HepG2 (cell line): ENCODE data around the gene MEF2B. TPM values are rescaled to one million over a fixed set of nuclear protein-coding genes. Genes with fewer than 3 reads are reported as not detected.

ENCODE experiments used
- AKAP8 ChIP-seq: sonication (generic); formaldehyde crosslinking; IDR thresholded peaks from 2 replicates; pipeline ENCODE4 v1.5.1; 2020; ENCODE audit warnings: mild to moderate bottlenecking, missing genetic modification reagents
- ATF7 ChIP-seq, 2 experiments: fragments of 450-650 bp in 1 of 2; sonication (generic) in 1 of 2; formaldehyde crosslinking in 1 of 2; IDR thresholded peaks; 2 replicates each; pipeline versions ENCODE4 v1.4.0 to v1.6.1; 2016 to 2020; ENCODE audit warnings: antibody characterized with exemption in 1 of 2, mild to moderate bottlenecking in 1 of 2, missing genetic modification reagents in 1 of 2
- ELF4 ChIP-seq: sonication (generic); formaldehyde crosslinking; IDR thresholded peaks from 2 replicates; pipeline ENCODE4 v1.5.0; 2020; ENCODE audit warnings: missing genetic modification reagents, mild to moderate bottlenecking, moderate library complexity, borderline replicate concordance
- GATAD2A ChIP-seq: IDR thresholded peaks from 2 replicates; pipeline ENCODE4 v1.6.1; 2016
- HDAC2 ChIP-seq: sonication (generic); formaldehyde crosslinking; IDR thresholded peaks from 2 replicates; pipeline ENCODE4 v1.4.0; 2020; ENCODE audit warnings: missing genetic modification reagents
- HIC2 ChIP-seq: sonication (generic); formaldehyde crosslinking; IDR thresholded peaks from 2 replicates; pipeline ENCODE4 v1.9.0; 2022; ENCODE audit warnings: low read depth, missing genetic modification reagents
- MTF2 ChIP-seq: sonication (generic); formaldehyde crosslinking; IDR thresholded peaks from 2 replicates; pipeline ENCODE4 v1.5.0; 2020; ENCODE audit warnings: missing genetic modification reagents, borderline replicate concordance
- REPIN1 ChIP-seq: sonication (generic); formaldehyde crosslinking; IDR thresholded peaks from 2 replicates; pipeline ENCODE4 v1.8.0; 2022; ENCODE audit warnings: missing genetic modification reagents, low read depth, mild to moderate bottlenecking, borderline replicate concordance
- SALL1 ChIP-seq: sonication (generic); formaldehyde crosslinking; IDR thresholded peaks from 2 replicates; pipeline ENCODE4 v1.8.0; 2022; ENCODE audit warnings: mild to moderate bottlenecking, missing genetic modification reagents
- SIN3B ChIP-seq: fragments of 150-350 bp; IDR thresholded peaks from 2 replicates; pipeline ENCODE4 v1.6.1; 2014; ENCODE audit warnings: low read length
- SOX13 ChIP-seq, 3 experiments: fragments of 450-650 bp in 1 of 3; sonication (generic) in 1 of 3; formaldehyde crosslinking in 1 of 3; IDR thresholded peaks in 2 of 3; conservative IDR thresholded peaks in 1 of 3; 2 replicates each; pipeline versions ENCODE4 v1.5.0 to v1.6.1; 2016 to 2020; ENCODE audit warnings: antibody characterized with exemption in 1 of 3, mild to moderate bottlenecking in 1 of 3, missing compliant biosample characterization in 1 of 3, missing genetic modification reagents in 1 of 3, moderate library complexity in 1 of 3
- SOX5 ChIP-seq: IDR thresholded peaks from 2 replicates; pipeline ENCODE4 v1.6.1; 2016; ENCODE audit warnings: borderline replicate concordance
- SRF ChIP-seq: IDR thresholded peaks from 2 replicates; pipeline ENCODE4 v1.6.1; 2011; ENCODE audit warnings: mild to moderate bottlenecking, low read depth, low read length, moderate library complexity
- STAT5B ChIP-seq: sonication (generic); formaldehyde crosslinking; IDR thresholded peaks from 2 replicates; pipeline ENCODE4 v1.4.0; 2020; ENCODE audit warnings: missing genetic modification reagents
- TEF ChIP-seq: sonication (generic); formaldehyde crosslinking; IDR thresholded peaks from 2 replicates; pipeline ENCODE4 v1.5.0; 2020; ENCODE audit warnings: missing genetic modification reagents
- ZBTB14 ChIP-seq: sonication (generic); formaldehyde crosslinking; IDR thresholded peaks from 2 replicates; pipeline ENCODE4 v1.4.0; 2020; ENCODE audit warnings: missing genetic modification reagents
- ZFP36 ChIP-seq: fragments of 150-350 bp; IDR thresholded peaks from 2 replicates; pipeline ENCODE4 v1.6.1; 2018; ENCODE audit warnings: borderline replicate concordance, low read length, low read depth; ENCODE audit not compliant: partially characterized antibody
- ZFP37 ChIP-seq: sonication (generic); formaldehyde crosslinking; IDR thresholded peaks from 2 replicates; pipeline ENCODE4 v1.4.0; 2020; ENCODE audit warnings: missing genetic modification reagents, borderline replicate concordance
- ZGPAT ChIP-seq: IDR thresholded peaks from 2 replicates; pipeline ENCODE4 v1.6.1; 2016; ENCODE audit warnings: mild to moderate bottlenecking
- ZNF256 ChIP-seq: sonication (generic); formaldehyde crosslinking; conservative IDR thresholded peaks from 2 replicates; pipeline ENCODE4 v1.4.0; 2020; ENCODE audit warnings: missing genetic modification reagents
- ZNF282 ChIP-seq: fragments of 450-650 bp; IDR thresholded peaks from 2 replicates; pipeline ENCODE4 v1.6.1; 2018; ENCODE audit not compliant: partially characterized antibody
- ZNF382 ChIP-seq: sonication (generic); formaldehyde crosslinking; IDR thresholded peaks from 2 replicates; pipeline ENCODE4 v1.5.0; 2020; ENCODE audit warnings: missing genetic modification reagents, mild to moderate bottlenecking, borderline replicate concordance
- ZNF660 ChIP-seq: sonication (generic); formaldehyde crosslinking; IDR thresholded peaks from 2 replicates; pipeline ENCODE4 v1.5.1; 2020; ENCODE audit warnings: mild to moderate bottlenecking, low read depth, missing genetic modification reagents, borderline replicate concordance
- ZNF713 ChIP-seq: sonication (generic); formaldehyde crosslinking; IDR thresholded peaks from 2 replicates; pipeline ENCODE4 v1.4.0; 2020; ENCODE audit warnings: mild to moderate bottlenecking, missing genetic modification reagents
- ZNF724P ChIP-seq: sonication (generic); formaldehyde crosslinking; IDR thresholded peaks from 2 replicates; pipeline ENCODE4 v1.8.0; 2022; ENCODE audit warnings: missing genetic modification reagents, borderline replicate concordance
- polyA plus RNA-seq, 8 experiments: library from polyadenylated mRNA; depleted of rRNA in 3 of 8; stranded (reverse) in 7 of 8; unstranded in 1 of 8; fragments of >200 nt; fragmentation: Illumina TruSeq in 4 of 8; extraction: Trizol in 4 of 8; gene quantifications; 2 replicates each; pipeline versions ENCODE4 v1.2.1 to v1.2.3, GENCODE V29; 2011 to 2016; ENCODE audit warnings: low read depth in 4 of 8, missing spikeins in 1 of 8, mixed read lengths in 1 of 8; ENCODE audit not compliant: insufficient read depth in 1 of 8
- total RNA-seq, 5 experiments: library from RNA; depleted of rRNA; stranded (reverse); fragments of >200 nt; fragmentation: Illumina TruSeq; extraction: Trizol; gene quantifications; 2 replicates each; pipeline ENCODE4 v1.2.3, GENCODE V29; 2016; ENCODE audit warnings: low read depth in 1 of 5

MEF2B gene
- total and polyA plus RNA-seq, 2 of the 13 experiments (the other 11 are each of a cell fraction or from before 2014, with no cell fraction given), result 1.2 to 1.7 TPM

GRCh38 chr19:19095691-19096090 is 74.4 kb downstream of the MEF2B start (continued):
- TF ChIP-seq SALL1 (CRISPR knock-in tag) (0 out of 2 replicates have a peak, but pooled peaks have one; percentile 13), ZGPAT (CRISPR knock-in tag) (no peak), ELF4 (CRISPR knock-in tag) (no peak), ATF7 (IDR thresholded peaks at IDR 0.05) (no peak), ATF7 (CRISPR knock-in tag; IDR thresholded peaks at IDR 0.05) (no peak), REPIN1 (CRISPR knock-in tag) (no peak), SIN3B (no peak), SOX5 (CRISPR knock-in tag) (no peak), ZNF660 (no peak), HIC2 (CRISPR knock-in tag) (peak; percentile 21; the same call in 1 of the 2 replicates), STAT5B (no peak), HDAC2 (CRISPR knock-in tag) (peak; percentile 57; the same call in 1 of the 2 replicates), ZNF256 (CRISPR knock-in tag) (no peak), GATAD2A (CRISPR knock-in tag) (peak; percentile 47; the same call in 1 of the 2 replicates), AKAP8 (CRISPR knock-in tag) (no peak), SRF (no peak), SOX13 (IDR thresholded peaks at IDR 0.05) (no peak), SOX13 (CRISPR knock-in tag; conservative IDR thresholded peaks at IDR 0.05 in 1 of 2, IDR thresholded peaks at IDR 0.05 in 1 of 2) (peak in 1 of 2 experiments; percentile 33; a peak in 2 of 4 replicates), ZFP37 (CRISPR knock-in tag) (no peak), MTF2 (CRISPR knock-in tag) (no peak), ZNF382 (CRISPR knock-in tag) (no peak), ZFP36 (peak; percentile 73), ZNF282 (no peak), ZBTB14 (no peak), ZNF713 (CRISPR knock-in tag) (no peak), TEF (CRISPR knock-in tag) (no peak), ZNF724P (CRISPR knock-in tag) (no peak)
